ENCODE measurements around the gene EXOC6B.

DNA sequence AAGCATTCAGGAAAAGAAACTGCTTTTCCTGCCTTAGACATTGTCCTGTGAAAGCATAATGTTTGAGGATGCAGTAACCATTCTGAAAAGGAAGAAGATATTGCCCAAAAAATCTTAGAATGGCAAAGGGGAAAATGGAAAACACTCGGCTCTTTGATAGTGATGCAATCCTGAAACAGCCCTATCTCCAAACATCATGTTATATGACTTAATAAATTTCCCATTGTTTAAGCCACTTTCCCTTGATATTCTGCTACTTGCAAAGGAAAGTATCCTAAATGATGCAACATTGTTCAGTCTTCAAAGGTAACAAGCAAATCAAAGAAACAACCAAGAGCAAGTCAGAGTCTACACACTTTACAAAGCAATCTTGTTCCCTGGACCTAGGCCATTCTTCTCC, 78.5 kb downstream of the EXOC6B start:
- TF ChIP-seq, protein P1, sequence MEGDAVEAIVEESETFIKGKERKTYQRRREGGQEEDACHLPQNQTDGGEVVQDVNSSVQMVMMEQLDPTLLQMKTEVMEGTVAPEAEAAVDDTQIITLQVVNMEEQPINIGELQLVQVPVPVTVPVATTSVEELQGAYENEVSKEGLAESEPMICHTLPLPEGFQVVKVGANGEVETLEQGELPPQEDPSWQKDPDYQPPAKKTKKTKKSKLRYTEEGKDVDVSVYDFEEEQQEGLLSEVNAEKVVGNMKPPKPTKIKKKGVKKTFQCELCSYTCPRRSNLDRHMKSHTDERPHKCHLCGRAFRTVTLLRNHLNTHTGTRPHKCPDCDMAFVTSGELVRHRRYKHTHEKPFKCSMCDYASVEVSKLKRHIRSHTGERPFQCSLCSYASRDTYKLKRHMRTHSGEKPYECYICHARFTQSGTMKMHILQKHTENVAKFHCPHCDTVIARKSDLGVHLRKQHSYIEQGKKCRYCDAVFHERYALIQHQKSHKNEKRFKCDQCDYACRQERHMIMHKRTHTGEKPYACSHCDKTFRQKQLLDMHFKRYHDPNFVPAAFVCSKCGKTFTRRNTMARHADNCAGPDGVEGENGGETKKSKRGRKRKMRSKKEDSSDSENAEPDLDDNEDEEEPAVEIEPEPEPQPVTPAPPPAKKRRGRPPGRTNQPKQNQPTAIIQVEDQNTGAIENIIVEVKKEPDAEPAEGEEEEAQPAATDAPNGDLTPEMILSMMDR (IDR thresholded peaks at IDR 0.05), result no peak
- TF ChIP-seq POLR2A (IDR thresholded peaks at IDR 0.05), result no peak

Data from heart left ventricle (tissue), 13 donors.